ENCODE data around the gene GDAP1L1. TPM values are rescaled to one million over a fixed set of nuclear protein-coding genes. Genes with fewer than 3 reads are reported as not detected.
"Not testable (repeated sequence)": the region's sequence is repeated elsewhere in the genome, so short reads cannot be mapped to it uniquely, and the experiment has no call there.

GDAP1L1 gene
- total RNA-seq, 1 experiment from 2014 or later, result 4.2 TPM

GRCh38 chr20:44233436-44234016, 13.6 kb upstream of the GDAP1L1 start:
- DNase-seq, result peak in 1 of 2 experiments; percentile 48
- Histone ChIP-seq H3K9me3 (no peaks in the 10 kb centered on the region), H3K27me3 (replicated peaks; ENCODE audit: control insufficient read depth, insufficient read depth, low read length) (no peaks in the 10 kb centered on the region), H3K36me3 (ENCODE audit: control insufficient read depth, insufficient read depth, low read length) (no peaks in the 10 kb centered on the region), H3K4me3 (ENCODE audit: low read depth, low read length) (no peak overlapping the region), H3K4me1 (no peaks in the 10 kb centered on the region)
- Mint-ChIP-seq H3K9me3 (ENCODE audit: unreplicated experiment) (no peaks in the 10 kb centered on the region), H3K27me3 (ENCODE audit: insufficient read depth, unreplicated experiment) (no peaks in the 10 kb centered on the region), H3K4me3 (ENCODE audit: unreplicated experiment) (no peak overlapping the region), H3K36me3 (ENCODE audit: insufficient read depth, unreplicated experiment) (no peaks in the 10 kb centered on the region), H3K4me1 (ENCODE audit: low read depth, unreplicated experiment) (peaks cover 12% of the 10 kb centered on the region), H3K27ac (ENCODE audit: unreplicated experiment) (no peak overlapping the region)
- intact Hi-C loops (cut with micrococcal nuclease; ENCODE audit: unreplicated experiment), result no loop called here
- BruUV-seq (replicated peaks), result no TSS peak
- CTCF ChIA-PET, result interaction anchor here (0.6 to 2.3 kb wide), 4 partner anchors 14 to 658 kb away, joined by 3 to 9 read pairs (median 4); no protein-coding TSS in a partner anchor
- POLR2A ChIA-PET, result no interaction called here
- TF ChIP-seq CTCF (IDR thresholded peaks at IDR 0.05; ENCODE audit: insufficient read depth in 1 of 2, low read depth in 1 of 2, low read length in 1 of 2, severe bottlenecking in 1 of 2, unreplicated experiment in 1 of 2), result no peak

GRCh38 chr20:44234566-44235317, 12.4 kb upstream of the GDAP1L1 start:
- no peak overlapping the region for H3K4me3 ChIP-seq (ENCODE audit: low read depth, low read length)
- peak overlapping the region; percentile 15 for H3K27ac Mint-ChIP-seq (ENCODE audit: unreplicated experiment)
- peaks cover 12% of the 10 kb centered on the region for H3K4me1 Mint-ChIP-seq (ENCODE audit: low read depth, unreplicated experiment)
- no peak for TF ChIP-seq CTCF (IDR thresholded peaks at IDR 0.05; ENCODE audit: insufficient read depth in 1 of 2, low read depth in 1 of 2, low read length in 1 of 2, severe bottlenecking in 1 of 2, unreplicated experiment in 1 of 2)
- H3K36me3 Mint-ChIP-seq (ENCODE audit: insufficient read depth, unreplicated experiment), result no peaks in the 10 kb centered on the region
- 0 out of 2 replicates have a peak, but pooled peaks cover 4% of the 10 kb centered on the region for H3K9me3 ChIP-seq
- no TSS peak for BruUV-seq (replicated peaks)
- ChIA-PET POLR2A (no interaction called here), CTCF (interaction anchor here (0.6 to 1.2 kb wide), 2 partner anchors 76 to 312 kb away, joined by 3 to 10 read pairs; partner anchors contain the start of gene FITM2)
- H3K27me3 Mint-ChIP-seq (ENCODE audit: insufficient read depth, unreplicated experiment), result no peaks in the 10 kb centered on the region
- no peaks in the 10 kb centered on the region for H3K9me3 Mint-ChIP-seq (ENCODE audit: unreplicated experiment)
- intact Hi-C loops (cut with micrococcal nuclease; ENCODE audit: unreplicated experiment), result no loop called here
- peak overlapping the region; percentile 0 for H3K4me3 Mint-ChIP-seq (ENCODE audit: unreplicated experiment)
- H3K27me3 ChIP-seq (replicated peaks; ENCODE audit: control insufficient read depth, insufficient read depth, low read length), result no peaks in the 10 kb centered on the region
- no peaks in the 10 kb centered on the region for H3K4me1 ChIP-seq
- peak in 1 of 2 experiments; percentile 52 for DNase-seq
- H3K36me3 ChIP-seq (ENCODE audit: control insufficient read depth, insufficient read depth, low read length), result no peaks in the 10 kb centered on the region

DNA sequence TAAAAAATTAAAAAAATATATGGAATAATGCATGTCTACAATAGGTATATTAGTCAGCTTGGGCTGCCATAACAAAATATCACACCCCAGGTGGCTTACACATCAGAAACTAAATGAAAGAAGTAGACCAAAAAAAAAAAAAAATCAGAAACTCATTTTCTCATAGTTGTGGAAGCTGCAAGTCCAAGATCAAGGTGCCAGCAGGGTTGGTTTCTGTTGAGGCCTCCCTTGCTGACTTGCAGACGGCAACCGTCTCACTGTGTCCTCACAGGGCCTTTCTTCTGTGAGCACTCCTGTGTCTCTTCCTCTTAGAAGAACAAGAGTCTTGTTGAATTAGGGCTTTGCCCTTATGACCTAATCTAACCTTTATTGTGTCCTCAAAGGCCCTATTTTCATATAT, 11.4 kb upstream of the GDAP1L1 start:
- ChIA-PET POLR2A (no interaction called here), CTCF (interaction anchor here (0.6 to 0.7 kb wide), 3 partner anchors 43 to 215 kb away, joined by 3 read pairs; no protein-coding TSS in a partner anchor)
- Mint-ChIP-seq H3K27me3 (ENCODE audit: insufficient read depth, unreplicated experiment) (peaks cover 3% of the 10 kb centered on the region), H3K4me1 (ENCODE audit: low read depth, unreplicated experiment) (peaks cover 12% of the 10 kb centered on the region), H3K27ac (ENCODE audit: unreplicated experiment) (no peak overlapping the region), H3K4me3 (ENCODE audit: unreplicated experiment) (no peak overlapping the region), H3K9me3 (ENCODE audit: unreplicated experiment) (no peaks in the 10 kb centered on the region), H3K36me3 (ENCODE audit: insufficient read depth, unreplicated experiment) (no peaks in the 10 kb centered on the region)
- peak in 1 of 2 experiments; percentile 20 for DNase-seq
- Histone ChIP-seq H3K9me3 (0 out of 2 replicates have a peak, but pooled peaks cover 4% of the 10 kb centered on the region), H3K4me3 (ENCODE audit: low read depth, low read length) (no peak overlapping the region), H3K36me3 (ENCODE audit: control insufficient read depth, insufficient read depth, low read length) (no peaks in the 10 kb centered on the region), H3K27me3 (replicated peaks; ENCODE audit: control insufficient read depth, insufficient read depth, low read length) (no peaks in the 10 kb centered on the region), H3K4me1 (no peaks in the 10 kb centered on the region)
- TF ChIP-seq CTCF (IDR thresholded peaks at IDR 0.05; ENCODE audit: insufficient read depth in 1 of 2, low read depth in 1 of 2, low read length in 1 of 2, severe bottlenecking in 1 of 2, unreplicated experiment in 1 of 2), result no peak
- intact Hi-C loops (cut with micrococcal nuclease; ENCODE audit: unreplicated experiment), result no loop called here
- no TSS peak for BruUV-seq (replicated peaks)

- BruUV-seq (replicated peaks); H3K27ac Mint-ChIP-seq (ENCODE audit: unreplicated experiment); H3K36me3 ChIP-seq (ENCODE audit: control insufficient read depth, insufficient read depth, low read length); H3K27me3 Mint-ChIP-seq (ENCODE audit: insufficient read depth, unreplicated experiment); intact Hi-C loops (cut with micrococcal nuclease; ENCODE audit: unreplicated experiment); H3K36me3 Mint-ChIP-seq (ENCODE audit: insufficient read depth, unreplicated experiment); H3K9me3 ChIP-seq; H3K4me3 ChIP-seq (ENCODE audit: low read depth, low read length); DNase-seq; H3K9me3 Mint-ChIP-seq (ENCODE audit: unreplicated experiment); H3K27me3 ChIP-seq (replicated peaks; ENCODE audit: control insufficient read depth, insufficient read depth, low read length); H3K4me3 Mint-ChIP-seq (ENCODE audit: unreplicated experiment); H3K4me1 ChIP-seq: not testable (repeated sequence)
- ChIA-PET POLR2A (interaction anchor here (0.7 kb wide), 1 partner anchor 26 kb away, joined by 4 read pairs; the partner anchor contains the start of gene OSER1), CTCF (interaction anchor here (1.2 kb wide), 1 partner anchor 158 kb away, joined by 3 read pairs; no protein-coding TSS in a partner anchor)
- peaks cover 12% of the 10 kb centered on the region for H3K4me1 Mint-ChIP-seq (ENCODE audit: low read depth, unreplicated experiment)
Measured at GRCh38 chr20:44236840-44237239, 10.3 kb upstream of the GDAP1L1 start.
